Measurements from ENCODE around the gene SSC5D.

SSC5D gene

DNA sequence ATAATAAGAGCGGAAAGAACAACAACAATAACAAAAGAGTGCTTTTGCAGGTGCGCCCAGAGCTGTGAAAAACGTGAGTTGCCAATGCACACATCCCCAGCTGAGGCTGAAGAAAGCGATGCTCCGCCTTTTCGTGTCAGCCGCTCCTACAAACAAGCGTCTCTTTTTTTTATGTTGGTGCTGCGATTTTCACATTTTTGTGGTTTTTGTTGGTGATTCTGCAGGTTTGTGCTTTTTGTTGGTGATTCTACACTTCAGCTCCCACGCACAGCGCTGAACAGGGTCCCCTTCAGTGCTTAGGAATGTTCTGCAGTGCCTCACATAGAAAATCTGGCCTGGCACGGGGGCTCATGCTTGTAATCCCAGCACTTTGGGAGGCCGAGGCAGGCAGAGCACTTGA is 64.4 kb downstream of the SSC5D start:
- in situ Hi-C loops (cut with HindIII; ENCODE audit: low sequenced_read_pairs) = no loop called here

DNA sequence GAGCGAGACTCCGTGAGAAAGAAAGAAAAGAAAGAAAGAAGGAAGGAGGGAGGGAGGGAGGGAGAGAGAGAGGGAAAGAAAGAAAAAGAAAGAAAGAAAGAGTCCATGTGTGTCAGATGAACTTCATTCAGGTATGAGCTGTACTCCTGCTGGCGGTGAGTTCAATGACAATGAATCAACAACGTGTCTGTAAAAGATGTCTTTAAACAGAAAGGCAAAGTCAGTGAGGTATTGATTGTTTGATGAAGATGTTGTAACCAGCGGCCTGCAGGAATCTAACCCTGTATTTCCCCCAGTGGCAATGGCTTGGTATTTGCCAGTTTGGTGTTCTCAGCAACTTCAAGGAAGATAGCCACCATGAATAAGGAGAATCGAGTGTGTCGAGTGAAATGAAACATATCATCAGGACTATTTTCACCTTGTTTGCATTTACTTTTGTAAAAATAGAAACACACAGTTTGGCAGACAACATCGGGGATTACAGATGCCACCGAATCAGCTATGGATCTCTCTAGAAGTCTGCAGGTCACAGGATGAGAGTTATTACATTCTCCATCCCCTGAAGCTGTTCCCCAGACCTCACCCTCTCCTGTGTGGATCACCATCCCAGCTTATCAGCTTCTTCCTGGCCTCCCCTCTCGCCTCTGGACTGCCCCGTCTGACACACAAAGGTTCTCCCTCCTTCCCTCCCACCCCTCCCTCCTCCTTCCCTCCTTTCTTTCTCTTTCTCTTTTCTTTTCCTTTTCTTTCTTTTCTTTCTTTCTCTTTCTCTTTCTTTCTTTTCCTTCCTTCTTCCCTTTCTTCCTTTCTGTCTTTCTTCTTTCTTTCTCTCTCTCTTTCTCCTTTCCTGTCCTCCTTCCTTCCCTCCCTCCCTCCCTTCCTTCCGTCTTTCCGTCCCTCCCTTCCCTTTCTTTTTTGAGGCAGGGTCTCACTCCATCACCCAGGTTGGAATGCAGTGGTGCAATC is 65.3 kb downstream of the SSC5D start:
- in situ Hi-C loops (cut with HindIII; ENCODE audit: low sequenced_read_pairs) = no loop called here

DNA sequence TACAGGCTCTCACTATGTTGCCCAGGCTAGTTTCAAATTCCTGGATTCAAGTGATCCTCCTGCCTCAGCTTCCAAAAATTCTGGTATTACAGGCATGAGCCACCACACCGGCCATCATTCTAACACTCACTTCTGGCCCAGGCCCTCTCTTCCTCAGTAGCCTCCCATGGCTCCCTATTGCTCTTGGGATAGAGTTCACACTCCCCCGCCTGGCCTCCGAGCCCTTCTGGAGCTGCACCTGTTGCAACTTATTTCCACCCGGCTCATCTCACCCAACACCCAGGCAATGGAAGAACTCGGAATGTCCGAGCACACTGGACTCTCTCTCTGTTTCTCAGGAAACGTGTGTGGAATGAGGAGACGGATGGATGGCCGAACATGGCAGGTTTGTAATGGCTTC is 66.1 kb downstream of the SSC5D start:
- in situ Hi-C loops (cut with HindIII; ENCODE audit: low sequenced_read_pairs) = no loop called here

DNA sequence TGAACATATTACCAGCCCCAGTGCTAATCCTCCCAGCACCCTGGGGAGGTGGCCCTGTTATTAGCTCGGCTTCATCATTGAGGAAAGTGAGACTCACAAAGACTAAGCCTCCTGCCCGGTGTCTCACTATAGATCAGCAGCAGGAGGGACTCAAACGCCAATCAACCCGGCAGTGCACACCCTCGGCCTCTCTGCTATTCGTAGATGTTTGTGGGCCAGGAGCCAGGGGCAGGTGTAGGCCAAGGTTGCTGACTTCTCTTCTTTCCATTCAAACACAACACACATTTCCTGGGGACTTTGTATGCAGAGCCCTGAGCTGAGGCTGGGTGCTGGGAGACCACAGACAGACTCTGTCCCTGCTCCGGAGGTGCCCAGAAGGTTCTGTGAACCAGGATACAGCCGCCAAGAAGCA is 66.5 kb downstream of the SSC5D start:
- in situ Hi-C loops (cut with HindIII; ENCODE audit: low sequenced_read_pairs) = no loop called here

DNA sequence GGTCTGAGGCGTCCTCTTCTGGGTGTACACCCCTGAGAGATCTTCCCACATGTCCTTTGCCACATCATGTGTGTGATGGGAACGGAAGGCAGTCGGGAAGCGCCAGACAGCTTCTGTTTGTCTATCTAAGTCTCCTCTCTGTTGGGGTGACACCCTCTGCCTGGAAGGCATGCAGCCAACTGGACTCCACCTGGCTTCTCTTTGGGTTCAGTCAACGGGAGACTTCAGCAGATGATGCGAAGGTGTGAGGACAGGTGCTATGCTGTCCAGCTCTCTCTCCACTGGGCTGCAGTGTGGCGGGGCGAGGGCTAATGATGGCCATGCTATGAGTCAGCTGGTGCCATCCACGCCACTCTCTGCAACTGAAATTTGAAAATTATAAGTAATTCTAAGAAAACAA is 71.4 kb downstream of the SSC5D start:
- in situ Hi-C loops (cut with HindIII; ENCODE audit: low sequenced_read_pairs) = no loop called here

DNA sequence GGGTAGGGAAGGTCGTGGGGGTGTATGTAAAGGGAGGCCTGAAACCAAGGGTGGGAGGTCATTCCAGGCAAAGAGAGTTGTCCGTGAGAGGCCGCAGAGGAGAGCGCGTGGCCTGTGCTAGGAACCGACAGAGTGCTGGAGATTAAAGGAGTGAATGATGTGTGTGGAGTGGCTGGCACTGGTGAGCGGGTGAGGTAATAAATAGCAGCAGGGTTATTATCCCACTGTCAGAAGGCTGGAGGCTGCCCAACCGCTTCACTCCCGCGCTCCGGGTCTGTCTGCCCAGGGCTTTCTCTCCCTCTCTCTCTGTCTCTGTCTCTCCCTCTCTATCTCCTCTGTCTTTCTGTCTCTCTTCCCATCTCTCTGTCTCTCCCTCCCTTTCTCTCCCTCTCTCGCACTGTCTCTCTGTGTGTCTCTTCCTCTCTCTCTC is 75.0 kb downstream of the SSC5D start:
- in situ Hi-C loops (cut with HindIII; ENCODE audit: low sequenced_read_pairs) = no loop called here

DNA sequence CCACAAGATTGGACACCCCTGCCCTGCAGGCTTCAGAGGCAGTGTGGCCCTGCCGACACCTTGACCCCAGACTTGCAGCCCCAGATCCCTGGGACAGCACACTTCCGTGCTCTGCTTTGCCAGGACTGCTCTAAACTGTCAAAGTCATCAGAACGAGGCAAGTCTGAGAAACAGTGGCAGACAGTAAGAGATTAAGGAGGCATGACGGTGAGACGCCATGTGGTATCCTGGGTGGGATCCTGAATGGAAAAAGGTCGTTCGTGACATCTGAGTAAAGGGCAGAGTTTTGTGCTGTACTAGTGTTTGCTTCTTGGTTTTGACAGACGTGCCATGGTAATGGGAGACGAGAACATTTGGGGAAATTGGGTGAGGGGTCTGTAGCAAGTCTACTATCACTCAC is 78.6 kb downstream of the SSC5D start:
- in situ Hi-C loops (cut with HindIII; ENCODE audit: low sequenced_read_pairs) = no loop called here

DNA sequence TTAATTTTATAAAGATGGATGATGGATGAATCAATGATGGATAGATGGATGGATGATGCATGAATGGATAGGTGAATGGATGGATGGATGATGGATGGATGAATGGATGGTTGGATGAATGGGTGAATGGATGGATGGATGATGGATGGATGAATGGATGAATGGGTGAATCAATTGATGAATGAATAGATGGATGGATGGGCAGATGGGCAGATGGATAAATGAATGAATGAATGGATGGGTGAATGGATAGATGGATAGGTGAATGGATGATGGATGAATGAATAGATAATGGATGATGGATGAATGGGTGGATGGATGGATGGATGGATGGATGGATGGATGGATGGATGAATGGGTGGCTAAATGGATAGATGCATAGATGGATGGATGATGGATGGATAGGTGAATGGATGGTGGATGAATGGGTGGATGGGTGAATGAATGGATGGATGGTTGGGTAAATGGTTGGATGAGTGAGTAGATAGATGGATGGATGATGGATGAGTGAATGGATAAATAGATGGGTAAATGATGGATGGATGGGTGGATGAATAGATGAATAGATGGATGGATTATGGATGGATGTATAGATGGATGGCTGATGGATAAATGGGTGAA is 79.6 kb downstream of the SSC5D start:
- in situ Hi-C loops (cut with HindIII; ENCODE audit: low sequenced_read_pairs) = no loop called here

Data from DLD1 (cell line).